Stimulated activated CD8-positive, alpha-beta memory T cell treated with anti-CD3 and anti-CD28 coated beads, Interleukin-7, amount 100 ng/mL, for 24 hours (primary cell): ENCODE measurements around the gene CDH12.

Experiments used
- DNase-seq: peaks from one replicate; pipeline ENCODE4 v3.0.0-alpha.2; 2020; ENCODE audit warnings: low read depth

Gene CDH12

DNA sequence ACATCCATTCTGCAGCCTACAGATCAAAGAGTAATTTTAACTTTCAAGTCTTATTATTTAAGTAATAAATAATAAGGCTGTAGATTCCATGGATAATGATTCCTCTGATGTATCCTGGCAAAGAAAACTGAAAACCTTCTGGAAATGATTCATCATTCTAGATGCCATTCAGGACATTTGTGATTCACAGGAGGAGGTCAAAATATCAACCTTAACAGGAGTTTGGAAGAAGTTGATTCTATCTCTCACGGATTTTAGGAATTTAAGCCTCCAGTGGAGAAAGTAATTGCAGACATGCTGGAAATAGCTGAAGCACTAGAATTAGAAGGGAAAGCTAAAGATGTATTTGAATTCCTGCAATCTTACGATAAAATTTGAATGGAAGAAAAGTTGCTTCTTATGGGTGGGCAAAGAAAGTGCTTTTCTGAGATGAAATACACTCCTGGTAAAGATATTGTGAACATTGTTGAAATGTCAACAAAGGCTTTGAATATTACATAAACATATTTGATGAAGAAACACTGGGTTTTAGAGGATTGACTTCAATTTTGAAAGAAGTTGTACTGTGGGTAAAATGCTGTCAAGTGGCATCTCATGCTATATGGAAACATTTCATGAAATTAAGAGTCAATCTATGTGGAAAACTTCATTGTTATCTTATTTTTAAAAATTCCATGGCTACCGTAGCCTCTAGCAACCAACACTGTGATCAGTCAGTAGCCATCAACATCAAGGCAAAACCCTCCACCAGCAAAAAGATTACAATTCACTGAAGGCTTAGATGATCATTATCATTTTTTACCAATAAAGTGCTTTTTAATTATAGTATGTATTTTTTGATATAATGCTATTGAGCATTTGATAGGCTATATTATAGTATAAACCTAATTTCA is 1141.0 kb downstream of the CDH12 start:
- no peak for DNase-seq

DNA sequence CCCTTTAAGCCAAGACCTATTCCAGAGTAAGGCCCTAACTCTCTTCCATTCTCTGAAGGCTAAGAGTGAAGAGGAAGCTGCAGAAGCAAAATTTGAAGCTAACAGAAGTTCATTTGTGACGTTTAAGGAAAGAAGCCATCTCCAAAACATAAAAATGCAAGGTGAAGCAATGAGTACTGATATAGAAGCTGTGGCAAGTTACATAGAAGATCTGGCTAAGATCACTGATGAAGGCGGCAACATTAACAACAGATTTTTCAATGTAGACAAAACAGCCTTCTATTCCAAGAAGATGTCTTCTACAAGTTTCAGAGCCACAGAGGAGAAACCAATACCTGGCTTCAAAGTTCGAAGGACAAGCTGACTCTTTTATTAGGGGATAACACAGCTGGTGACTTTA is 1143.4 kb downstream of the CDH12 start:
- DNase-seq = no peak

DNA sequence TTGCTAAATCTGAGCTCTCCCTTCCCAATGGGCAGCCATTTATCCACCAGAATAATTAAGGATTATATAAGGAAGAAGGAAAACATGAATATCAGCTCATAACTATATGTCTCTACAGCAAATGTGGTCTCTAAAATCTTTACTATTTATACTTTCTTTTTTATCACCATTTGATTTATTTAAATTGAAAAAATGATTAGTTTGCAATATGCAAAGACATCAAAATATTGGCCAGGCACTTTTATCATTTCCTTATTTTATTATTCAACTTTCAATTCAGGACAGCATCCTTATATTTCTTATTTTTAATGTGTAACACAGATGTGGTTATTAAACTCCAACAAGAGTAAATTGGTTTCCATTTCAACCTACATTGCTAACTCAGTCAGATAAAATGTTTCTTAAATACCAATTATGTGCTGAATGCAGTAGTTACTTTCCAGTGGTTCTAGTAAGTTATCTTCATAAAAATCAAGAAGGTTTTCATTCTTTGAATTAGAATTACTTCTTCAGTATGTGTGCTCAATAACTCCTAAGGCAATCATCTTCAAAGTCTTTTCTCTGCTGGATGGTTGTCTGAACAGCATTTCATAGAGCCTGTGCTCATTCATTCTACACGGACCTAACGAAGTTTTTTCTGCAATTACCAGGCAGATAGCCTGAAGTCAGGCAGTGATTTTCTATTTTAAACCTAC is 1148.0 kb downstream of the CDH12 start:
- no peak for DNase-seq

DNA sequence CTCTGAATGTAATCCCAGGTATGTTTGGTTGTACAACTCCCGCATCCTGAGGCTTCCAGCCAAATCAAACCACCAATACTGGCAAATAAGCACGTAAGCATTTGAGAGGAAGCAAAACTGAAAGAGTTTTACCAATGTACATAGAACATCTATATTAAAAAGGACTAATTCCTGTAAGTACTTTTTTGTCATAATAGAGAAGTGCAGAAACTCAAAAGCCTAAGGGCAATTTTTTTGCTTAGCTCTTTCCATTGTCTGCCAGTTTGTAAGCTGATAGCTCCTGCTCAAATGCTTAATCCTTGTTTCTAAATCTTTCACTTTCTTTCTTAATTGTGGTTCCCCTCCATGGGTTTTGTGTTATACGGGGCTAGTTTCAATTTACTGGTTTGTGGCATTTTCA is 1151.8 kb downstream of the CDH12 start:
- no peak for DNase-seq
